SK-N-SH (cell line): Measurements from ENCODE around the gene CBFA2T3.

Experiments
- EP300 ChIP-seq, 2 experiments: IDR thresholded peaks; 2 replicates each; pipeline versions ENCODE4 v1.4.0 to v1.6.1; 2012; ENCODE audit warnings: borderline replicate concordance in 1 of 2, low read depth in 1 of 2, low read length in 1 of 2
- FOXJ3 ChIP-seq: sonication (generic); formaldehyde crosslinking; IDR thresholded peaks from 2 replicates; pipeline ENCODE4 v1.5.1; 2020; ENCODE audit warnings: mild to moderate bottlenecking, missing genetic modification reagents
- GABPA ChIP-seq: IDR thresholded peaks from 2 replicates; pipeline ENCODE4 v1.4.0; 2012; ENCODE audit warnings: low read depth, mild to moderate bottlenecking
- POLR2AphosphoS5 ChIP-seq: IDR thresholded peaks from 2 replicates; pipeline ENCODE4 v1.6.1; 2012; ENCODE audit warnings: low read depth, low read length
- TEAD4 ChIP-seq: IDR thresholded peaks from 2 replicates; pipeline ENCODE4 v1.4.0; 2012; ENCODE audit warnings: mild to moderate bottlenecking, borderline replicate concordance; ENCODE audit not compliant: insufficient read depth
- TF ChIP-seq, protein P1 (sequence below): fragments of 200-600 bp; sonication (generic); IDR thresholded peaks from 2 replicates; pipeline ENCODE4 v1.6.1; 2017; ENCODE audit warnings: antibody characterized with exemption, mild to moderate bottlenecking, moderate library complexity
- TF ChIP-seq, protein P2 (sequence below): IDR thresholded peaks from 2 replicates; pipeline ENCODE4 v1.4.0; 2012; ENCODE audit warnings: low read depth, borderline replicate concordance
- TF ChIP-seq, protein P3 (sequence below): IDR thresholded peaks from 2 replicates; pipeline ENCODE4 v1.4.0; 2012; ENCODE audit warnings: low read depth, borderline replicate concordance

DNA sequence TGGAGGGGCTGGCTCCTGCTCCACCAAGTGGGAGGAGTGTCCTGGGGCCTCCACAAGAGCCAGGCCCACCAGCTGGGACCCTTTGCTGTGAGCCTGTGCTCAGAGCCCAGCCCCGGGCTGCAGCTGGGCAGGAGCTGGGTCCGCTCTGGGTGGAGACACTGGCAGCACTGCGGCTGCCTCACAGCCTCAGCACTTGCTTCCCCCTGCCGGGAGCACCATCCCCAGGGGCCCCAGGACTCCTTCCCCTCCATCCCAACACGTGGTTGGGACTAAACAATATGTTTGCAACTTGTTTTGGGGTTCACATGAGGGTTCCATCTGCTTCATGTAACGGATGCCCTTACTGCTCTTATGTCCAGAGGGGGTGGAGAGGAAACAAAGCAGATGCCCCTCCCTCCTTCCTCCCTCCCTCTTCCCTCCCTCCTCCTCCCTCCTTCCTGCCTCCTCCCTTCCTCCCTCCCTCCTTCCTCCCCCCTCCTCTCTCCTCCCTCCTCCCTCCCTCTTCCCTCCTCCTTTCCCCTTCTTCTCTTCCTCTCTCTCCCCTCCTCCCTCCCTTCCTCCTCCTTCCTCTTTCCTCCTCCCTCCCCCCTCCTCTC, 16.3 kb upstream of the CBFA2T3 start:
- TF ChIP-seq POLR2AphosphoS5 (no peak), FOXJ3 (no peak), TEAD4 (no peak), EP300 (IDR thresholded peaks at IDR 0.05; ENCODE audit: borderline replicate concordance in 1 of 2, low read depth in 1 of 2, low read length in 1 of 2) (no peak), GABPA (no peak)
- TF ChIP-seq, protein P1, sequence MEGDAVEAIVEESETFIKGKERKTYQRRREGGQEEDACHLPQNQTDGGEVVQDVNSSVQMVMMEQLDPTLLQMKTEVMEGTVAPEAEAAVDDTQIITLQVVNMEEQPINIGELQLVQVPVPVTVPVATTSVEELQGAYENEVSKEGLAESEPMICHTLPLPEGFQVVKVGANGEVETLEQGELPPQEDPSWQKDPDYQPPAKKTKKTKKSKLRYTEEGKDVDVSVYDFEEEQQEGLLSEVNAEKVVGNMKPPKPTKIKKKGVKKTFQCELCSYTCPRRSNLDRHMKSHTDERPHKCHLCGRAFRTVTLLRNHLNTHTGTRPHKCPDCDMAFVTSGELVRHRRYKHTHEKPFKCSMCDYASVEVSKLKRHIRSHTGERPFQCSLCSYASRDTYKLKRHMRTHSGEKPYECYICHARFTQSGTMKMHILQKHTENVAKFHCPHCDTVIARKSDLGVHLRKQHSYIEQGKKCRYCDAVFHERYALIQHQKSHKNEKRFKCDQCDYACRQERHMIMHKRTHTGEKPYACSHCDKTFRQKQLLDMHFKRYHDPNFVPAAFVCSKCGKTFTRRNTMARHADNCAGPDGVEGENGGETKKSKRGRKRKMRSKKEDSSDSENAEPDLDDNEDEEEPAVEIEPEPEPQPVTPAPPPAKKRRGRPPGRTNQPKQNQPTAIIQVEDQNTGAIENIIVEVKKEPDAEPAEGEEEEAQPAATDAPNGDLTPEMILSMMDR, result no peak
- TF ChIP-seq, protein P2, sequence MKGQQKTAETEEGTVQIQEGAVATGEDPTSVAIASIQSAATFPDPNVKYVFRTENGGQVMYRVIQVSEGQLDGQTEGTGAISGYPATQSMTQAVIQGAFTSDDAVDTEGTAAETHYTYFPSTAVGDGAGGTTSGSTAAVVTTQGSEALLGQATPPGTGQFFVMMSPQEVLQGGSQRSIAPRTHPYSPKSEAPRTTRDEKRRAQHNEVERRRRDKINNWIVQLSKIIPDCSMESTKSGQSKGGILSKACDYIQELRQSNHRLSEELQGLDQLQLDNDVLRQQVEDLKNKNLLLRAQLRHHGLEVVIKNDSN, result no peak
- TF ChIP-seq, protein P3, sequence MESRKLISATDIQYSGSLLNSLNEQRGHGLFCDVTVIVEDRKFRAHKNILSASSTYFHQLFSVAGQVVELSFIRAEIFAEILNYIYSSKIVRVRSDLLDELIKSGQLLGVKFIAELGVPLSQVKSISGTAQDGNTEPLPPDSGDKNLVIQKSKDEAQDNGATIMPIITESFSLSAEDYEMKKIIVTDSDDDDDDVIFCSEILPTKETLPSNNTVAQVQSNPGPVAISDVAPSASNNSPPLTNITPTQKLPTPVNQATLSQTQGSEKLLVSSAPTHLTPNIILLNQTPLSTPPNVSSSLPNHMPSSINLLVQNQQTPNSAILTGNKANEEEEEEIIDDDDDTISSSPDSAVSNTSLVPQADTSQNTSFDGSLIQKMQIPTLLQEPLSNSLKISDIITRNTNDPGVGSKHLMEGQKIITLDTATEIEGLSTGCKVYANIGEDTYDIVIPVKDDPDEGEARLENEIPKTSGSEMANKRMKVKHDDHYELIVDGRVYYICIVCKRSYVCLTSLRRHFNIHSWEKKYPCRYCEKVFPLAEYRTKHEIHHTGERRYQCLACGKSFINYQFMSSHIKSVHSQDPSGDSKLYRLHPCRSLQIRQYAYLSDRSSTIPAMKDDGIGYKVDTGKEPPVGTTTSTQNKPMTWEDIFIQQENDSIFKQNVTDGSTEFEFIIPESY, result no peak
